NCI-H2081 (cell line): ENCODE results near the gene DTX4.

ENCODE experiments used
- DNase-seq, 2 experiments: peaks; one replicate each; lab custom pipeline; 2025; lab: John Stamatoyannopoulos, UW

Gene DTX4

GRCh38 chr11:59221441-59221840 is 49.5 kb downstream of the DTX4 start:
- no peak for DNase-seq

DNA sequence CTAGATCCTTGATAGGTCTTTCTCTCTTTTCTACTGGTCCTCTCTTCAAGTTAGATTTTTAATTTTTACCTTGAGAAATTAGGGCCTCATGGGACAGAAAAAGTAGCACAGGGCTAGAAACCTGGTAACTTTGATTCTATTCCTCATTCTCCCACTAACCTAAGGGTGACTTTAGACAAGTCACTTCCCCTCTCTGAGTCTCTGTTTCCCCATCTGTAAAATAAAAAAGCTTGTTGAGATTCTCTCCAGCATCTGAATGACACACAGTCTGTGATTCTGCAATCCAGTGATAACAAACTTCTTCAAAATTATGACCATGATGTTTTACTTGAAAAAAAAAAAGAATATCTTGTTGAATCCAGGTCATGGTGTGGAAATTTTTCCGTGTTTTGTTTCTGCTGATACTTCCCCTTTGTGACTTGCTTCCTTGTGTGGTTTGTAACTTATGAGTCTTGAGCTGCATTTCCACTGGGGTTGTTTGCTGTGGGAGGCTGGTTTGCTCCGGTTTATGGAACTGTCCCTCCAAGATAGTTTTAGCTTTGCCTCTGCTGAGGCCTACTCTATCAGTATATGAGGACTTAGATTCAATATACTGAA is 50.6 kb downstream of the DTX4 start:
- no peak for DNase-seq

DNA sequence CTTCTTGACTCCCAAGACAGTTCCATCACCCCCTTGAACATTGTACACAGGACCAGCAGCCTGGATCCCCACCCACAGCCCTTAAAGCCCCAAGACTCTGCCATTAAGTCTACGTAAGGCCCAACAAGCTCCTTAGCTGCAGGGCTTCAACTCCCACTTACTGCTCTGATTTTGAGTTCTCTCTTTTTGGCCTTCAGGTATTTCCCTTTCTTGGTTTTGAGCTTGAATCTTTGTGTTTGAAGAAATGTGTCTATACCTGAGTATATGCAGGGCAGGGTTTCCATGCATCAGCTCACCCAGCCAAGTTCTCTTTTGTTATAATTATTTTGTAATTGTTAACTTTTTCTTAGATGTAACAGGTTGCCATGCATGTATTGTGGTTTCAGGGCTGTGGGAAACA is 51.2 kb downstream of the DTX4 start:
- DNase-seq = no peak

DNA sequence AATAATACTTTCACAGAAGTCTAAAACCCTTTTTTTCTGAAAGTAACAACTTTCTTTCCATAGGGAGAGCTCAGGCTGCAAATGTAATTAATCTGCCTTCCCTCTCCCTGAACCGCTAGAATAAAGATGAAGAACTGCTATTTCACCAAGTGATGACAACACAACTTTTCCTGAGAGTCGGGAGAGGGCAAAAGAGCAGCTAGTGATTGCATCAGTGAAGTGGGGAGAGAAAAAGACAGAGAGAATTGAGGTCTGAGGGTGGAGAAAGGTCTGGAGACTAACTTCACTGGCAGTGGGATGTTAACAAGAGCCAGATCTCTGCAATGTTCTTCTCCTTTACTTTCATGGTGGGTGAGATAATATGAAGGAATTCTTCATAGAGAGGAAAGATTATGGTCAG is 51.7 kb downstream of the DTX4 start:
- no peak for DNase-seq

- DNase-seq = no peak
Observed at GRCh38 chr11:59224351-59224928, 52.5 kb downstream of the DTX4 start.

GRCh38 chr11:59225017-59225416 is 53.1 kb downstream of the DTX4 start:
- DNase-seq = no peak

DNA sequence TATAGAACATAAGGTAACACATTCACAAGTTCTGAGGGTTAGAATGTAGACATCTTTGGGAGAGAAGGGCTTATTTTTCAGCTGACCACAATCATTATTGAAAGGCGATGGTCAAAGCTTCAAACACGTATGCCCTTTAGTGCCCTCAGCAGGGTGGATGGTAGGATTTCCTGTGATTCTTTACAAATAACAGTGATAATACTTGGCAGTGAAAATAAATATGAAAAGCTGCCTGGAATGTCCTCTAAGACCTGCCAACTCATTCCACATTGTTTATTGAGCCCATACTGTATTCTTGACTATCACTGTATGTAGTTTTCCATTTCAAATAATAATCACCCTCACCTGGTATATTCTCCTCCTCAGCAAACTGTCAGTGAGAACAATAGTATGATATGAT is 54.5 kb downstream of the DTX4 start:
- DNase-seq = no peak

- DNase-seq = no peak
Observed at GRCh38 chr11:59240322-59240721, 68.4 kb downstream of the DTX4 start.

DNA sequence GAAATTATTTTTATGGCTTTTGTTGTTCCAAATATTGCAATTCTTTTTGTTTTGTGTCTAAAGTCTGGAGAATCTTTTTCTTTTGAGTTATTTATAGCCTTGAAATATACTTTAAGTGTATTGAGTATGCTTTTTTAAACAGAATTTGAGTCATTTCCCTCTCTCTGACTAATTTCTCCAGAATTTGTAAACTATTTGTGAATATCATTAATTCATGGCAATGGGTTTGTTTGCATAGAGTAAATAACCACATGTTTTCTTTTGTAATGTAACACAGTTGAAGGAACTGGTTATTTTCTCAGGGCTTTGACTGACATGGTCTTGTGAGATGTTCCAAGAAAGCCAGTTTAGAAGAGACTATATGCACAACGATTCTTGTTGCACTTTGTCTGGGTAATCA is 71.7 kb downstream of the DTX4 start:
- no peak for DNase-seq

GRCh38 chr11:59247531-59248227 is 75.7 kb downstream of the DTX4 start:
- no peak for DNase-seq

DNA sequence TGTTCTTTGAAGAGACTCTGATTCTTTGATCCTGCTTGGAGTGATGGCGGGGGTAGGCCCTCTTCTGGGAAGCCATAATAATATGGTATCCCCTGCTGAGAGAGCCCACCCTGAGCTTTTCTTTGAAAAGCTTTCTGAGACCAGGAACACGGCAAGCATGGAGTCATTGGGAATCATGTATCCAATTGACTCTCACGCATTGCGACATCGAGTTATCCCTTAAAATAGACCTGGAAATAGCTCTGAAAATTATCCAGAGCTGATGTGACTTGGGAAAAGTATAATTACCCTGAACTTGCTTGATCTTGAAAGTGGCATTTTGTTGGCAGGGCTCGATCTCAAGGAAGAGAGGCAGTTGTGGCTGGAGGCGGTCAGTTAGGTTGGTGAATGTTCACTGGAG is 77.6 kb downstream of the DTX4 start:
- no peak for DNase-seq

- no peak for DNase-seq
Observed at GRCh38 chr11:59253001-59253400, 81.1 kb downstream of the DTX4 start.

DNA sequence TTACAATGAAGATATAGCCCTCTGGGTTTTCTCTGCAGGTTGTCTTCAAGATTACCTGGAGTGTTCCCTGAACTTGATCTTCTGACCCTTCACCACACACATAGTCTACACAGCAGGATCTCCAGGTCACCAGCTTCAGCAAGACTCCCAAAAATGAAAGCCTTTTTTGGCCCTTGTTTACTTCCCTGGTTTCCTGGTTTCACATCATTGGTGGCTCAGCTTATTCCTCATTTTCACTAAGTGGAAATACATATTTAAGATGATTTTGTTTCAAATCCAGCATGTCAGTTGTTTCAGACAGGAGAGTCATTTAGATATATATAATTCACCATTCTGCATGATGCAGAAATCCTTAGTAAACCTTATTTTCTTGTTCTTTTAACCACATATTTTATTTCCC is 82.4 kb downstream of the DTX4 start:
- DNase-seq = no peak

GRCh38 chr11:59255281-59255680 is 83.3 kb downstream of the DTX4 start:
- DNase-seq = no peak
